Thymus (tissue), 14 donors: ENCODE results near the gene MBOAT2. TPM values are rescaled to one million over a fixed set of nuclear protein-coding genes. Genes with fewer than 3 reads are reported as not detected.
A peak's percentile ranks its signal among the peaks of the same experiment; 100 is the strongest.
"Not testable (repeated sequence)": the region's sequence is repeated elsewhere in the genome, so short reads cannot be mapped to it uniquely, and the experiment has no call there.

Source experiments
- DNase-seq, 9 donors: peaks; one replicate each; pipeline ENCODE4 v3.0.0-alpha.2; 2013; ENCODE audit warnings: low spot score in 9 of 9, low read depth in 6 of 9, missing footprints in 1 of 9
- H3K27ac ChIP-seq, 2 donors: one replicate each; pipeline ENCODE4 v1.5.1; 2013; ENCODE audit warnings: control low read depth in 1 of 2, low read depth in 1 of 2, low read length in 1 of 2, mild to moderate bottlenecking in 1 of 2, moderate library complexity in 1 of 2
- H3K27me3 ChIP-seq, 2 donors: one replicate each; pipeline ENCODE4 v1.5.1; 2013; ENCODE audit warnings: low read length in 1 of 2; ENCODE audit not compliant: control insufficient read depth in 2 of 2, insufficient read depth in 1 of 2
- H3K36me3 ChIP-seq, 2 donors: one replicate each; pipeline ENCODE4 v1.5.1; 2013; ENCODE audit warnings: low read length in 1 of 2, mild to moderate bottlenecking in 1 of 2, moderate library complexity in 1 of 2; ENCODE audit not compliant: control insufficient read depth in 2 of 2, insufficient read depth in 2 of 2
- H3K4me1 ChIP-seq, 2 donors: one replicate each; pipeline ENCODE4 v1.5.1; 2013; ENCODE audit warnings: low read length in 2 of 2; ENCODE audit not compliant: control insufficient read depth in 2 of 2, insufficient read depth in 2 of 2
- H3K4me3 ChIP-seq, 2 donors: one replicate each; pipeline ENCODE4 v1.5.1; 2013; ENCODE audit warnings: low read length in 2 of 2, control low read depth in 1 of 2, mild to moderate bottlenecking in 1 of 2
- H3K9me3 ChIP-seq, 2 donors: one replicate each; pipeline ENCODE4 v1.5.1; 2013; ENCODE audit warnings: low read length in 1 of 2, mild to moderate bottlenecking in 1 of 2; ENCODE audit not compliant: control insufficient read depth in 2 of 2, insufficient read depth in 1 of 2
- WGBS: extraction: QIAGEN DNeasy Blood & Tissue Kit; methylation state at CpG from one replicate; pipeline ENCODE4 v1.1.7; 2013; 5-methylcytosine and 5-hydroxymethylcytosine counted together
- long read RNA-seq, 10 donors: transcript quantifications; one replicate each; lab custom pipeline, GENCODE V29; 2026
- polyA plus RNA-seq: library from polyadenylated mRNA; stranded (reverse); fragments of 200-250 nt; gene quantifications from one replicate; pipeline ENCODE4 v1.2.3, GENCODE V29; 2013
- total RNA-seq: library from RNA; stranded (reverse); fragments of 120-200 nt; gene quantifications from one replicate; pipeline ENCODE4 v1.2.4, GENCODE V29; 2013
- donor health status: healthy.

Gene MBOAT2, protein sequence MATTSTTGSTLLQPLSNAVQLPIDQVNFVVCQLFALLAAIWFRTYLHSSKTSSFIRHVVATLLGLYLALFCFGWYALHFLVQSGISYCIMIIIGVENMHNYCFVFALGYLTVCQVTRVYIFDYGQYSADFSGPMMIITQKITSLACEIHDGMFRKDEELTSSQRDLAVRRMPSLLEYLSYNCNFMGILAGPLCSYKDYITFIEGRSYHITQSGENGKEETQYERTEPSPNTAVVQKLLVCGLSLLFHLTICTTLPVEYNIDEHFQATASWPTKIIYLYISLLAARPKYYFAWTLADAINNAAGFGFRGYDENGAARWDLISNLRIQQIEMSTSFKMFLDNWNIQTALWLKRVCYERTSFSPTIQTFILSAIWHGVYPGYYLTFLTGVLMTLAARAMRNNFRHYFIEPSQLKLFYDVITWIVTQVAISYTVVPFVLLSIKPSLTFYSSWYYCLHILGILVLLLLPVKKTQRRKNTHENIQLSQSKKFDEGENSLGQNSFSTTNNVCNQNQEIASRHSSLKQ
- total RNA-seq (17.2 TPM), polyA plus RNA-seq (6.0 TPM)
- long read RNA-seq, donor 1, result 0 reads
- long read RNA-seq, donor 2, full-length matches to known transcripts, result 9 of 9 reads
- long read RNA-seq, donor 2, partial matches to known transcripts, result 0 of 9 reads
- long read RNA-seq, donor 2, other reads (novel, unspliced or antisense), result 0 of 9 reads
- long read RNA-seq, donor 3, full-length matches to known transcripts, result 4 of 4 reads
- long read RNA-seq, donor 3, partial matches to known transcripts, result 0 of 4 reads
- long read RNA-seq, donor 3, other reads (novel, unspliced or antisense), result 0 of 4 reads
- long read RNA-seq, donor 4, full-length matches to known transcripts, result 1 of 1 reads
- long read RNA-seq, donor 4, partial matches to known transcripts, result 0 of 1 reads
- long read RNA-seq, donor 4, other reads (novel, unspliced or antisense), result 0 of 1 reads
- long read RNA-seq, donor 5, full-length matches to known transcripts, result 5 of 5 reads
- long read RNA-seq, donor 5, partial matches to known transcripts, result 0 of 5 reads
- long read RNA-seq, donor 5, other reads (novel, unspliced or antisense), result 0 of 5 reads
- long read RNA-seq, donor 6, result 0 reads
- long read RNA-seq, donor 7, full-length matches to known transcripts, result 5 of 5 reads
- long read RNA-seq, donor 7, partial matches to known transcripts, result 0 of 5 reads
- long read RNA-seq, donor 7, other reads (novel, unspliced or antisense), result 0 of 5 reads
- long read RNA-seq, donor 8, full-length matches to known transcripts, result 1 of 1 reads
- long read RNA-seq, donor 8, partial matches to known transcripts, result 0 of 1 reads
- long read RNA-seq, donor 8, other reads (novel, unspliced or antisense), result 0 of 1 reads
- long read RNA-seq, donor 9, full-length matches to known transcripts, result 2 of 2 reads
- long read RNA-seq, donor 9, partial matches to known transcripts, result 0 of 2 reads
- long read RNA-seq, donor 9, other reads (novel, unspliced or antisense), result 0 of 2 reads
- long read RNA-seq, donor 10, full-length matches to known transcripts, result 6 of 6 reads
- long read RNA-seq, donor 10, partial matches to known transcripts, result 0 of 6 reads
- long read RNA-seq, donor 10, other reads (novel, unspliced or antisense), result 0 of 6 reads

DNA sequence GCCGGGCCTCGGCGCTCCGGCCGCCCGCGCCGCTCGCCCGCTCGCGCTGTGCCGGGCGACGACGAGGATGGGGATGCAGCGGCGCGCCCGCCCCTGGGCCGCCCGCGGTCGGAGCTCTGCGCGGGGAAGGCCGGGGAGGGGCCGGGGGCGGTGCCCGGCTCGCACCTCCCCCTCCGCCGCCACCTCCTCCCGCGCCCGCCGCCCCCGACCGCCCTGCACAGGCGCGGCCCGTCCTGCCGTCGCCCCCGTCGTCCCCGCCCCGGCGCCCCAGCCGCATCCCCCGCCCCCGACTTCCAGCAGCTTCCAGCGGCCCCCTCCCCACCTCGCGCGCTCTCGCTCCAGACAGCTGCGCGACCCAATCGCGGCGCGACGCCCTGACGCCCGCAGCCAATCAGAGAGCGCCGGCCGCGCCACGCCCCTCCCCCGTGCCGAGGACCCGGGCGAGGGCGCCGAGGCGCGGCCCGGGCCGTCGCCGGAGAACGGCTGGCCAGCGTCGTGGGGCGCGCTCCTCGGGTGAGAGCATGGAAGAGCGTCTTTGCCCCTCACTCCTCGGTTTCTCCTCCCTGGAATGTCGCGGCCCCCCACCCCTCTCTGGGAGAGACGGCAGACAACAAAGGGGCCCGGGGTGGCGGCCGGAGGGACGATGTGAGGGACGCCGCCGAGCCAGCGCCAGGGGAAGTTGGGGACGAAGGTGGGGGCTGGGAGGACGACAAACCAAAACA, at the start of gene MBOAT2:
Gene MBOAT2, minus strand, starts transcription at position 69 of the 722 bp plus-strand sequence. CDS start 70 bp downstream, outside the sequence.
- peak within 1 kb of the TSS; percentile 55 to 64 for H3K4me3 ChIP-seq
- peaks cover 0 to 3% of the 10 kb centered on the region in 2 donors for H3K27me3 ChIP-seq
- WGBS, result under 1% methylated on average over 104 of the region's 104 CpGs
- H3K9me3 ChIP-seq, result no peaks in the 10 kb centered on the region
- peak; percentile 50 to 93 (median 84) for DNase-seq
- peak within 1 kb of the TSS; percentile 5 to 47 for H3K27ac ChIP-seq
- H3K4me1 ChIP-seq, result peaks cover 12 to 14% of the 10 kb centered on the region in 2 donors
- no peaks in the 10 kb centered on the region for H3K36me3 ChIP-seq

DNA sequence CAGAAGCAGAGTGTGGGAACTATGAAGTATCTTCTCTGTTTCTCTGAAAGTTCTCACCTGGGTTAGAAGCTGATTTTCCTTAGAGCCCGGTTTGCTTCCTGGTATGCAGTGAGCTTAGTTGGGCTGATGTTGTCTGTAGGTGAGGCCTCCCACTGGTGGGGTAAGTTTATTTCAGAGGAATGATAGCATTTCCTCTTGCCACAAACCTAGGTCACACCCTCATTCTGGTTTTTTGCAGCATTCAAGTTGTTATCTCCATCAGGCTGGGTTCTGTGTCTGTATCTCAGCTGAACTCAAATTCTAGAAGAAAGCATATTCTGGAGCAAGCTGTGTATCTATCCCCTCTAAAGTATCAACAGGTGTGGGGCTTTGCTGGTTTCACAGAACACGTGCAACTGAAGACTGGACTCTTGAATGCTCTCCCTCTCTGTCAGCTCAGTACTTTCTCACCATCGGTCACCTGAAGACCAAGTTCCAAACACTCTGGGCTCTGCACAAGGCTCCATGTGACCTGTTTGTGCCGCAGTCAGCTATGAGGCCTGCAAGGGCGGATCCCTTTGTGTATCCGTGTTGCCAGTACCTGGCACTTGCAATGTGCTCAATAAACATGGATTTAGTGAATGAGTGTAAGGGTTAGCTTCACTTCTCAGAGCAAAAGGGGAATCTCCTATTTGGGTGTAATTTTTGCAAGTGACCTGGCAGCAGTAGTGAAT, 49.5 kb upstream of the MBOAT2 start:
- Histone ChIP-seq H3K4me1 (peaks cover 0 to 13% of the 10 kb centered on the region in 2 donors), H3K36me3 (no peaks in the 10 kb centered on the region), H3K27ac (peak overlapping the region in 1 of 2 donors; percentile 38), H3K4me3 (no peak overlapping the region), H3K27me3 (no peaks in the 10 kb centered on the region), H3K9me3 (no peaks in the 10 kb centered on the region)
- DNase-seq, result peak in 2 of 9 donors; percentile 19 to 44
- WGBS, result 94% methylated on average over 6 of the region's 6 CpGs

DNA sequence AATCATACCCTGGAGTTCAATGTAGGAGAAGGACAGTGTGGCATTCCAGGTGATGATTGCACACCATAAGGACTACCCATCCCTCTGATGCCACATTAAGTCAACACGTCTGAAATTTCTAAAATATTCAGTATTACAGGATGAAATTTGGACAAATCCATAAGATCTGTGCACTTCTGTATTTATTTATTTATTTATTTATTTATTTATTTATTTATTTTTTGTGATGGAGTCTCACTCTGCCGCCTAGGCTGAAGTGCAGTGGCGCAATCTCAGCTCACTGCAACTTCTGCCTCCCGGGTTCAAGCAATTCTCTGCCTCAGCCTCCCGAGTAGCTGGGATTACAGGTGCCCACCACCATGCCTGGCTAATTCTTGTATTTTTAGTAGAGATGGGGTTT, 48.0 kb upstream of the MBOAT2 start:
- H3K4me1 ChIP-seq, result peaks cover 0 to 13% of the 10 kb centered on the region in 2 donors
- H3K36me3 ChIP-seq, H3K27ac ChIP-seq, DNase-seq, H3K4me3 ChIP-seq, H3K27me3 ChIP-seq, H3K9me3 ChIP-seq: not testable (repeated sequence)
- WGBS, result 98% methylated on average over 5 of the region's 5 CpGs

DNA sequence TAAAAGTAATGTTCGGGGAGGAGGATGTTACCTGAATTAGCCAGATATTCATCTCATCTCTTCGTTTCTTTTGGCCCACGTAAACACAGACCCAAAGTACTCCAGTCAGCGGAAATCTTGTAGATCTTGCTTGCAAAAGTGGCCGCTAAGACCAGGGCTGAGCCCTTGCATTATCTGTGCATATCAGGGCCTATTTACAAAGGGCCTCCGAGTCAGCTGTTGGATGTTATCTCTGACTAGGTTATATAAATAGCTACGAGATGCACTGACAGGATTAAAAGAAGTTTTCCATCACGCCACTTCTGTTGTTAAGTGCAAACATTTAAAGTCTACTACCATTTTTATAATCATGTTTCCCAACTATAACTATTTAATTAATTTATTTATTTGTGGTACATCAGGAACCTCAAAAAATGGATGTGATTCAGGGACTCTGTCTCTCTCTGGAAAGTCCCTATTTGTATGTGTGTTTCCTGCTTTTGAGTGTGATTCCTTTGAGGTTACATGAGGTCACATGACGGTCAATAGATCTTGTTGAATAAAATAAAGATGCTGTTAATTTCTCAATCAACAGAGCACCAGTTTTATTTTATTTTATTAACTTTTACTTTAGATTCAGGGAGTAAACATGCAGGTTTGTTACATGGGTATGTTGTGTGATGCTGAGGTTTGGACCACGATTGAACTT, 46.8 kb upstream of the MBOAT2 start:
- no peaks in the 10 kb centered on the region for H3K36me3 ChIP-seq
- H3K27ac ChIP-seq, result no peak overlapping the region
- H3K4me1 ChIP-seq, result peaks cover 0 to 13% of the 10 kb centered on the region in 2 donors
- no peak overlapping the region for H3K4me3 ChIP-seq
- no peaks in the 10 kb centered on the region for H3K9me3 ChIP-seq
- 95% methylated on average over 10 of the region's 10 CpGs for WGBS
- H3K27me3 ChIP-seq, result no peaks in the 10 kb centered on the region
- DNase-seq, result no peak

DNA sequence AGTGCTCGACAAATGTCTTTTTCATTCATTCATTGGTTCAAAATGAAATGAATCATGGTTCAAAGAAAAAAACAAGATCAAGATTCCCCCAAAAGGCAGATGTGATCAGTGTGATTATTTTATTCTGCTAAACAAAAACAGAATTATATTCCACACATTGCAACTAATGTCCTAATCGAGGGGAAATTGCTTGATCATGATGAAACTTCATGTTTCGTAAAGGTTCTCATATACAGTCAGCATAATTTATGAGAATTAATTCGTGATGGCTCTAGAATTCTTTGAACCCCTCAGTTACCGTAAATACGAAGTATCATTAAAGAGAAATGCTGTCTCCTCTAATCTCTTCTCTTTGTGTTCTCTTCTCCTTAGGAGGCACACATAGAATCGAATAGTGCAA, 42.1 kb upstream of the MBOAT2 start:
- H3K4me3 ChIP-seq, result no peak overlapping the region
- WGBS, result 95% methylated on average over 7 of the region's 7 CpGs
- DNase-seq, result no peak
- no peaks in the 10 kb centered on the region for H3K4me1 ChIP-seq
- no peaks in the 10 kb centered on the region for H3K36me3 ChIP-seq
- no peaks in the 10 kb centered on the region for H3K27me3 ChIP-seq
- no peaks in the 10 kb centered on the region for H3K9me3 ChIP-seq
- no peak overlapping the region for H3K27ac ChIP-seq

DNA sequence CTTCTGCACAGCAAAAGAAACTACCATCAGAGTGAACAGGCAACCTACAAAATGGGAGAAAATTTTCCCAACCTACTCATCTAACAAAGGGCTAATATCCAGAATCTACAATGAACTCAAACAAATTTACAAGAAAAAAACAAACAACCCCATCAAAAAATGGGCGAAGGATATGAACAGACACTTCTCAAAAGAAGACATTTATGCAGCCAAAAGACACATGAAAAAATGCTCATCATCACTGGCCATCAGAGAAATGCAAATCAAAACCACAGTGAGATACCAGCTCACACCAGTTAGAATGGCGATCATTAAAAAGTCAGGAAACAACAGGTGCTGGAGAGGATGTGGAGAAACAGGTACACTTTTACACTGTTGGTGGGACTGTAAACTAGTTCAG, 40.0 kb upstream of the MBOAT2 start:
- H3K27ac ChIP-seq, H3K36me3 ChIP-seq, H3K4me3 ChIP-seq, H3K9me3 ChIP-seq, DNase-seq, H3K27me3 ChIP-seq, H3K4me1 ChIP-seq: not testable (repeated sequence)
- 88% methylated on average over 1 of the region's 2 CpGs for WGBS

DNA sequence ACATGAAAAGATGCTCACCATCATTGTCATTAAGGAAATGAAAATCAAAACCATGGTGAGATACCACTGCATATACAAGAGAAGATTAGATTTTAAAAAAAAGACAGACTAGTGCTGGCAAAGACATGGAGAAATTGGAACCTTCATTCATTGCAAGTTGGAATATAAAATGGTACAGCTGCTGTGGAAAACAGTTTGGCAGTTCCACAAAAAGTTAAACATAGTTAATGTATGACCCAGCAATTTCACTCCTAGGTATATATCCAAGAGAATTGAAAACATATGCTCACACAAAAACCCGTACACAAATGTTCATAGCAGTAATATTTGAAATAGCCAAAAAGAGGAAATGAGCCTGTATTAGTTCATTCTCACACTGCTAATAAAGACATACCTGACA, 33.7 kb upstream of the MBOAT2 start:
- Histone ChIP-seq H3K27ac (no peak overlapping the region), H3K4me1 (peaks cover 4 to 13% of the 10 kb centered on the region in 2 donors), H3K9me3 (peaks cover 0 to 6% of the 10 kb centered on the region in 2 donors), H3K27me3 (no peaks in the 10 kb centered on the region), H3K36me3 (no peaks in the 10 kb centered on the region), H3K4me3 (no peak overlapping the region)
- no peak for DNase-seq
- WGBS, result 49% methylated on average over 1 of the region's 1 CpG
